ENCODE results near the gene ELF1. TPM values are rescaled to one million over a fixed set of nuclear protein-coding genes. Genes with fewer than 3 reads are reported as not detected.
A peak's percentile ranks its signal among the peaks of the same experiment; 100 is the strongest.

ELF1 gene
- total RNA-seq, 4 donors from 2014 or later: 61.9 to 84.5 (median 71.5) TPM

DNA sequence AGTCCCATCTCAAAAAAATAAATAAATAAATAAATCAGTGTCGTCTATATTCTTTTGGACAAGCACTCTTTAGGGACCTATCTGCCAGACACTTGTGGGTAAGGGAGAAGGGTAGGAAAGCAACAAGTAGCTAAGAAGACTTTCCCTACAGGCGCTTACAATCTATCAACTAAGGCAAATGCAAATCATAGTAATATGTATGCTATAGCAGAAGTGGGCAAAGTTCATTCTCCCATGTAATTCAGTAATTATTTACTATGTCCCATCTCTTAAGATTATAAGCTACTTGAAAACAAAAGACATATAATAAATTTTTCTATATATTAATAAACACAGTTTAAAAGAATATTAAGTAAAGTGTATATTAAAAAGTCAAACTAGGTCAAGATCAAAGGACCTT is 16.5 kb downstream of the ELF1 start:
- H3K27ac ChIP-seq: no peak overlapping the region
- no peaks in the 10 kb centered on the region for H3K27me3 ChIP-seq
- H3K9me3 ChIP-seq: no peaks in the 10 kb centered on the region
- no peak for DNase-seq
- 87 to 94% methylated on average over 2 of the region's 2 CpGs for WGBS, 2 donors
- no peak overlapping the region for H3K4me3 ChIP-seq
- intact Hi-C loops (cut with DNase I): no loop called here
- peaks cover 0 to 8% (median 0%) of the 10 kb centered on the region in 3 donors for H3K36me3 ChIP-seq
- H3K4me1 ChIP-seq: peaks cover 7 to 86% (median 15%) of the 10 kb centered on the region in 3 donors
- TF ChIP-seq, protein P1, sequence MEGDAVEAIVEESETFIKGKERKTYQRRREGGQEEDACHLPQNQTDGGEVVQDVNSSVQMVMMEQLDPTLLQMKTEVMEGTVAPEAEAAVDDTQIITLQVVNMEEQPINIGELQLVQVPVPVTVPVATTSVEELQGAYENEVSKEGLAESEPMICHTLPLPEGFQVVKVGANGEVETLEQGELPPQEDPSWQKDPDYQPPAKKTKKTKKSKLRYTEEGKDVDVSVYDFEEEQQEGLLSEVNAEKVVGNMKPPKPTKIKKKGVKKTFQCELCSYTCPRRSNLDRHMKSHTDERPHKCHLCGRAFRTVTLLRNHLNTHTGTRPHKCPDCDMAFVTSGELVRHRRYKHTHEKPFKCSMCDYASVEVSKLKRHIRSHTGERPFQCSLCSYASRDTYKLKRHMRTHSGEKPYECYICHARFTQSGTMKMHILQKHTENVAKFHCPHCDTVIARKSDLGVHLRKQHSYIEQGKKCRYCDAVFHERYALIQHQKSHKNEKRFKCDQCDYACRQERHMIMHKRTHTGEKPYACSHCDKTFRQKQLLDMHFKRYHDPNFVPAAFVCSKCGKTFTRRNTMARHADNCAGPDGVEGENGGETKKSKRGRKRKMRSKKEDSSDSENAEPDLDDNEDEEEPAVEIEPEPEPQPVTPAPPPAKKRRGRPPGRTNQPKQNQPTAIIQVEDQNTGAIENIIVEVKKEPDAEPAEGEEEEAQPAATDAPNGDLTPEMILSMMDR (IDR thresholded peaks at IDR 0.05): no peak

GRCh38 chr13:41001695-41002094 is 17.4 kb downstream of the ELF1 start:
- peaks cover 0 to 17% (median 4%) of the 10 kb centered on the region in 3 donors for H3K36me3 ChIP-seq
- 81 to 83% methylated on average over 5 of the region's 5 CpGs for WGBS, 2 donors
- intact Hi-C loops (cut with DNase I): no loop called here
- no peak for TF ChIP-seq POLR2A (IDR thresholded peaks at IDR 0.05)
- TF ChIP-seq, protein P1 (IDR thresholded peaks at IDR 0.05): no peak
- H3K27me3 ChIP-seq: no peaks in the 10 kb centered on the region
- no peak for DNase-seq
- H3K4me1 ChIP-seq: peaks cover 8 to 85% (median 11%) of the 10 kb centered on the region in 3 donors
- no peak overlapping the region for H3K27ac ChIP-seq
- H3K9me3 ChIP-seq: no peaks in the 10 kb centered on the region
- H3K4me3 ChIP-seq: no peak overlapping the region

DNA sequence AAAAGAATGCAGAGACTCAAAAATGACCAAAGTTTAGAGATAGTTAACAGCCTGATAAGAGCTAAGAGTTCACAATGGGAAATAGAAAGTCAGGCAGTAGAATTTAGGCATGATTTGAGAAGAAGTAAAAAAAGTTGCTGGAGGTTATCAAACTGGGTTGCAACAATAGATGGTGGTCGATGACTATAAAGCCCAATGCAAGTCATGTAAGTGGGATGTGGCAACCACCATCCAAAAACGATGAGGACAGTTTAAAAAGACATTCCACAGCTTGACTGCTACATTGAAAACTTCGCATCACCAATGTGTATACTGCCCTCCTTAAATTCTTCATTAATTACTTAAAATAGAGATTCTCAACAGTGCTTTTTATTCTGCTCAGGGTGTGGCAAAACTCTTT is 19.7 kb downstream of the ELF1 start:
- no peak for DNase-seq
- intact Hi-C loops (cut with DNase I): no loop called here
- 66 to 72% methylated on average over 3 of the region's 3 CpGs for WGBS, 2 donors
- Histone ChIP-seq H3K27me3 (no peaks in the 10 kb centered on the region), H3K27ac (no peak overlapping the region), H3K9me3 (no peaks in the 10 kb centered on the region), H3K4me3 (no peak overlapping the region), H3K4me1 (peaks cover 7 to 85% (median 11%) of the 10 kb centered on the region in 3 donors), H3K36me3 (peaks cover 0 to 17% (median 4%) of the 10 kb centered on the region in 3 donors)
- no peak for TF ChIP-seq POLR2A (IDR thresholded peaks at IDR 0.05)
- TF ChIP-seq, protein P1 (IDR thresholded peaks at IDR 0.05): no peak

GRCh38 chr13:40996426-40997092 is 22.6 kb downstream of the ELF1 start:
- Histone ChIP-seq H3K4me1 (peaks cover 10 to 84% (median 21%) of the 10 kb centered on the region in 3 donors), H3K4me3 (no peak overlapping the region), H3K27me3 (no peaks in the 10 kb centered on the region), H3K9me3 (no peaks in the 10 kb centered on the region), H3K27ac (peak overlapping the region in 3 of 4 donors; percentile 3 to 91 (median 90)), H3K36me3 (peaks cover 0 to 17% (median 4%) of the 10 kb centered on the region in 3 donors)
- intact Hi-C loops (cut with DNase I): no loop called here
- WGBS, 2 donors: 87 to 91% methylated on average over 5 of the region's 5 CpGs
- TF ChIP-seq, protein P1 (IDR thresholded peaks at IDR 0.05): no peak
- no peak for TF ChIP-seq POLR2A (IDR thresholded peaks at IDR 0.05)
- no peak for DNase-seq

- TF ChIP-seq, protein P1 (IDR thresholded peaks at IDR 0.05): no peak
- no peak for TF ChIP-seq POLR2A (IDR thresholded peaks at IDR 0.05)
- Histone ChIP-seq H3K4me3 (no peak overlapping the region), H3K27ac (peak overlapping the region in 2 of 4 donors; percentile 90 to 91), H3K27me3 (no peaks in the 10 kb centered on the region), H3K9me3 (no peaks in the 10 kb centered on the region), H3K36me3 (peaks cover 0 to 17% (median 4%) of the 10 kb centered on the region in 3 donors), H3K4me1 (peaks cover 10 to 81% (median 21%) of the 10 kb centered on the region in 3 donors)
- no peak for DNase-seq
- intact Hi-C loops (cut with DNase I): no loop called here
Observed at GRCh38 chr13:40995997-40996396, 23.1 kb downstream of the ELF1 start.

Data from esophagus squamous epithelium (tissue), 5 donors.